Liver (tissue), 9 donors: Measurements from ENCODE around the gene HAVCR1. TPM values are rescaled to one million over a fixed set of nuclear protein-coding genes. Genes with fewer than 3 reads are reported as not detected.
"Not testable (repeated sequence)": the region's sequence is repeated elsewhere in the genome, so short reads cannot be mapped to it uniquely, and the experiment has no call there.

ENCODE experiments used
- DNase-seq: peaks from one replicate; pipeline ENCODE4 v3.0.0-alpha.2; 2017; ENCODE audit warnings: low spot score
- H3K27ac ChIP-seq, 2 donors: one replicate each; pipeline ENCODE4 v1.7.0; 2013; ENCODE audit warnings: inconsistent platforms in 2 of 2, low read length in 2 of 2, control low read depth in 1 of 2, low read depth in 1 of 2, mild to moderate bottlenecking in 1 of 2
- H3K27me3 ChIP-seq, 4 donors: one replicate each; pipeline versions ENCODE4 v1.6.1 to v1.7.0; 2013; ENCODE audit warnings: low read length in 3 of 4, inconsistent platforms in 1 of 4, mild to moderate bottlenecking in 1 of 4, moderate library complexity in 1 of 4; ENCODE audit not compliant: control insufficient read depth in 4 of 4, insufficient read depth in 4 of 4
- H3K36me3 ChIP-seq, 4 donors: one replicate each; pipeline versions ENCODE4 v1.6.1 to v1.7.0; 2013; ENCODE audit warnings: low read length in 3 of 4, mild to moderate bottlenecking in 3 of 4, low read depth in 1 of 4, moderate library complexity in 1 of 4; ENCODE audit not compliant: control insufficient read depth in 4 of 4, insufficient read depth in 3 of 4
- H3K4me1 ChIP-seq, 4 donors: one replicate each; pipeline versions ENCODE4 v1.6.1 to v1.7.0; 2013; ENCODE audit warnings: low read length in 3 of 4, mild to moderate bottlenecking in 3 of 4, moderate library complexity in 1 of 4; ENCODE audit not compliant: control insufficient read depth in 4 of 4, insufficient read depth in 4 of 4
- H3K4me3 ChIP-seq, 3 donors: one replicate each; pipeline versions ENCODE4 v1.6.1 to v1.7.0; 2013; ENCODE audit warnings: low read length in 3 of 3, control low read depth in 1 of 3, low read depth in 1 of 3, mild to moderate bottlenecking in 1 of 3
- H3K9ac ChIP-seq, 2 donors: one replicate each; pipeline ENCODE4 v1.7.0; 2013; ENCODE audit warnings: low read length in 2 of 2, mild to moderate bottlenecking in 2 of 2, moderate library complexity in 2 of 2, control low read depth in 1 of 2, low read depth in 1 of 2
- H3K9me3 ChIP-seq, 4 donors: one replicate each; pipeline versions ENCODE4 v1.6.1 to v1.7.0; 2013; ENCODE audit warnings: low read length in 3 of 4; ENCODE audit not compliant: control insufficient read depth in 4 of 4
- JUND ChIP-seq, 2 donors: IDR thresholded peaks; 2 replicates each; pipeline ENCODE4 v1.6.1; 2016; ENCODE audit warnings: antibody characterized with exemption in 2 of 2
- NR2F2 ChIP-seq: IDR thresholded peaks from 2 replicates; pipeline ENCODE4 v1.6.1; 2016; ENCODE audit warnings: antibody characterized with exemption
- RAD21 ChIP-seq, 2 donors: IDR thresholded peaks; 2 replicates each; pipeline ENCODE4 v1.6.1; 2016; ENCODE audit warnings: antibody characterized with exemption in 2 of 2, mild to moderate bottlenecking in 2 of 2
- TAF1 ChIP-seq: conservative IDR thresholded peaks from 2 replicates; pipeline ENCODE4 v1.6.1; 2016; ENCODE audit warnings: antibody characterized with exemption, mild to moderate bottlenecking
- YY1 ChIP-seq: IDR thresholded peaks from 2 replicates; pipeline ENCODE4 v1.6.1; 2016; ENCODE audit warnings: antibody characterized with exemption, mild to moderate bottlenecking
- WGBS: extraction: QIAGEN DNeasy Blood & Tissue Kit; methylation state at CpG from one replicate; pipeline ENCODE4 v1.1.7; 2013; 5-methylcytosine and 5-hydroxymethylcytosine counted together
- polyA plus RNA-seq, 2 donors: library from polyadenylated mRNA; stranded (reverse) in 1 of 2; unstranded in 1 of 2; fragments of 200-250 nt in 1 of 2; fragments of >200 nt in 1 of 2; fragmentation: Nextera tagmentation in 1 of 2; extraction: Ambion mirVana in 1 of 2; gene quantifications; one replicate each; pipeline versions ENCODE4 v1.2.1 to v1.2.3, GENCODE V29; 2013 to 2015
- total RNA-seq, 2 donors: library from RNA; depleted of rRNA; stranded (reverse); fragments of >200 nt; gene quantifications; one replicate each; pipeline ENCODE4 v1.2.3, GENCODE V29; 2014
- TF ChIP-seq, protein P1 (sequence below): fragments of 150-350 bp; IDR thresholded peaks from 2 replicates; pipeline ENCODE4 v1.5.1; 2017; ENCODE audit warnings: improper control_type of control experiment, low read depth, low read length; ENCODE audit not compliant: missing input control
- TF ChIP-seq, protein P2 (sequence below): IDR thresholded peaks from 2 replicates; pipeline ENCODE4 v1.6.1; 2016; ENCODE audit warnings: antibody characterized with exemption, mild to moderate bottlenecking
- donor health status: healthy.
- donor health status: healthy.
- donor health status: healthy.
- donor health status: healthy.
- donor health status: healthy.

The HAVCR1 gene
- total and polyA plus RNA-seq, 4 donors: 0.07 to 2.8 (median 0.17) TPM; not detected in 1

DNA sequence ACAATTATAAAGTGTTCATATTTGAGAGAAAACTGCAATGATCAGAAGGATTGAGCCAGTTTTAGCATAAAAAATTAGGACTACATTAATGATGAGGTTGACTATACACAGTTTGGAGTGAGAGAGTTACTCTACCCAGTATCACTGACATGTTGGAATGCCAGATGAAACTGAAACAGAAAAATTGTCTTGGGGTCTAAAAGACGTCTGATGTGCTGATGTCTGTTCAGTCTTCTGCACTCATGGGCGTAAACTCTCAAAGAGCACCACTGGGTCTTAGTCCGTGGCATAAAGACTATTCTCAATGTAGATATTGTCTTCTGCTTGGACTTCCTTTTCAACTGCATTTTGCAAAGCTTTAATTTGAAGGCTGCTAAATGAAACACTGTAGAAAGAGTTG, 29.5 kb downstream of the HAVCR1 start:
- no peak for TF ChIP-seq JUND (IDR thresholded peaks at IDR 0.05)
- no peak overlapping the region for H3K9ac ChIP-seq
- no peaks in the 10 kb centered on the region for H3K9me3 ChIP-seq
- WGBS: 74% methylated on average over 3 of the region's 3 CpGs
- H3K4me3 ChIP-seq: no peak overlapping the region
- DNase-seq: no peak
- H3K27ac ChIP-seq: no peak overlapping the region
- H3K4me1 ChIP-seq: no peaks in the 10 kb centered on the region
- no peaks in the 10 kb centered on the region for H3K27me3 ChIP-seq
- H3K36me3 ChIP-seq: no peaks in the 10 kb centered on the region

DNA sequence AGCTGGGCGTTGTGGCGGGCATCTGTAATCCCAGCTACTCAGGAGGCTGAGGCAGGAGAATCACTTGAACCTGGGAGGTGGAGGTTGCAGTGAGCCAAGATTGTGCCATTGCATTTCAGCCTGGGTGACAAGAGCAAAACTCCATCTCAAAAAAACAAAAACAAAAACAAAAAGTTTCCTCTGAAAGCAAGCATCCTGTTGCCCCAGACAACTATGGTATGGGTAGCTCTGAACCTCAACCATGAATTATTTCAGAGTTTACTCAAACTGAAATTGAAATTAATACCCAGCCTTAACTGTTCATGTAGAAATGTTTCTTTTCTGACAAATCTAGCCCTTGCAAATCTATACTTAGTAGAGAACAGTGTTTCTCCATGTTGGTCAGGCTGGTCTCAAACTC, 31.3 kb downstream of the HAVCR1 start:
- H3K4me3 ChIP-seq, H3K36me3 ChIP-seq, DNase-seq, H3K27ac ChIP-seq, H3K4me1 ChIP-seq, H3K9ac ChIP-seq, H3K27me3 ChIP-seq, H3K9me3 ChIP-seq: not testable (repeated sequence)
- 81% methylated on average over 2 of the region's 2 CpGs for whole genome bisulfite sequencing

DNA sequence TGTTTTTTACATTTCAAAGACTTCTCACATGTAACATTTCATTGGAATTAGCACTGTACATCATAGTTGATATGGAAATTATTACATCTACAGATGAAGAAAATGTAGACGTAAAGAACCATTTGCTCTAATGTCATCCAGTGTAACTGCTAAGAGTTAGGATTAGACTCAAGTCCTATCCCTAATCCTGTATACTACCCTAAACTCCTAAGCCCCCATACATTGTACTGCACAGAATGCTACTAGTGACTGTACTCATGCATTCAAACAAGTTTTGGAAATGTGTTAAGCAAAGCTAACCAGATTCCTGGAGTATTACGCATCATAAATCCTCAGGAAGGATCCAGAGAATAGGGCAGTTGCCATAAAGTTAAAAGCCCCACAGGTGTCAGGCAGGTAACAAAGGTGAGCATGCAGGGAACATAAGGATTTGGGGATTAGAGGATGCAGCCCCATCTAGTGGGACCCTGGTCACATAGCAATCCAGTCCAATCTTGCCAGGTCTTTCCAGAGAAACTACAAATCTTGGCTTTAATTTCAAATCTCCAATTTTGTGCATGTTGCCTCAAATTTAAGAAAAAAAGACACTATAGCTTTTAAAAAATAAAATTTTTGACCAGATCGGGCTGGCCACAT, 32.0 kb downstream of the HAVCR1 start:
- TF ChIP-seq RAD21 (IDR thresholded peaks at IDR 0.05): peak; percentile 64 to 78
- TF ChIP-seq TAF1: no peak
- TF ChIP-seq, protein P1, sequence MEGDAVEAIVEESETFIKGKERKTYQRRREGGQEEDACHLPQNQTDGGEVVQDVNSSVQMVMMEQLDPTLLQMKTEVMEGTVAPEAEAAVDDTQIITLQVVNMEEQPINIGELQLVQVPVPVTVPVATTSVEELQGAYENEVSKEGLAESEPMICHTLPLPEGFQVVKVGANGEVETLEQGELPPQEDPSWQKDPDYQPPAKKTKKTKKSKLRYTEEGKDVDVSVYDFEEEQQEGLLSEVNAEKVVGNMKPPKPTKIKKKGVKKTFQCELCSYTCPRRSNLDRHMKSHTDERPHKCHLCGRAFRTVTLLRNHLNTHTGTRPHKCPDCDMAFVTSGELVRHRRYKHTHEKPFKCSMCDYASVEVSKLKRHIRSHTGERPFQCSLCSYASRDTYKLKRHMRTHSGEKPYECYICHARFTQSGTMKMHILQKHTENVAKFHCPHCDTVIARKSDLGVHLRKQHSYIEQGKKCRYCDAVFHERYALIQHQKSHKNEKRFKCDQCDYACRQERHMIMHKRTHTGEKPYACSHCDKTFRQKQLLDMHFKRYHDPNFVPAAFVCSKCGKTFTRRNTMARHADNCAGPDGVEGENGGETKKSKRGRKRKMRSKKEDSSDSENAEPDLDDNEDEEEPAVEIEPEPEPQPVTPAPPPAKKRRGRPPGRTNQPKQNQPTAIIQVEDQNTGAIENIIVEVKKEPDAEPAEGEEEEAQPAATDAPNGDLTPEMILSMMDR: peak; percentile 56
- Histone ChIP-seq H3K36me3 (no peaks in the 10 kb centered on the region), H3K27me3 (no peaks in the 10 kb centered on the region), H3K4me1 (no peaks in the 10 kb centered on the region), H3K27ac (no peak overlapping the region), H3K9me3 (no peaks in the 10 kb centered on the region), H3K4me3 (no peak overlapping the region), H3K9ac (no peak overlapping the region)
- WGBS: 64% methylated on average over 3 of the region's 3 CpGs
- DNase-seq: no peak

DNA sequence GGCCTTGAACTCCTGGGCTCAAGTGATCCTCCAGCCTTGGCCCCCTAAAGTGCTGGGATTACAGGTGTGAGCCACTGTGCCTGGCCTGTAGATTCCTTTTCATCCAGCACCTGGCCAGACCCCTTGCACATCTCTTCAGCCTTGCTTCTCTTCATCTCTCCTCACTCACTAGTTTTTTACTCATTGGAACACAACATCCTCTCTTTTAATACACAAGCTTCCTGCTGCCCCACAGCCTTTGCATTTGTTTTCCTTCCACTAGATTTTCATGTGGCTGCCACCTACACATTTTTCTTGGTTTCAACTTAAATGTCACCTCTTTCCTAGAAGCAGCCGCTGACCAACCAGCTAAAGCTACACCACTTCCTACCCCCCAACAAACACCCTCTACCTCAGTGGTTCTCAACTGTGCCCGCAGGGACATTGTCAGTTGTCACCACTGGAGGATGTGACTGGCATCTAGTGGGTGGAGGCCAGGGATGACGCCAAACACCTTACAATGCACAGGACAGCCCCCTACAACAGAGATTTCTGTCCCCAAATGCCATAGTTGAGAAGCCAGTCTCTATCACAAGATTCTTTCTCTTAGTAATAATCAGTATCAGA, 33.7 kb downstream of the HAVCR1 start:
- WGBS: 85% methylated on average over 3 of the region's 3 CpGs
- Histone ChIP-seq H3K9ac (no peak overlapping the region), H3K9me3 (no peaks in the 10 kb centered on the region)

More for the DNA sequence above, 33.7 kb downstream of the HAVCR1 start:
- H3K27ac ChIP-seq: no peak overlapping the region
- H3K4me1 ChIP-seq: no peaks in the 10 kb centered on the region
- no peaks in the 10 kb centered on the region for H3K27me3 ChIP-seq
- DNase-seq: no peak
- TF ChIP-seq, protein P2, sequence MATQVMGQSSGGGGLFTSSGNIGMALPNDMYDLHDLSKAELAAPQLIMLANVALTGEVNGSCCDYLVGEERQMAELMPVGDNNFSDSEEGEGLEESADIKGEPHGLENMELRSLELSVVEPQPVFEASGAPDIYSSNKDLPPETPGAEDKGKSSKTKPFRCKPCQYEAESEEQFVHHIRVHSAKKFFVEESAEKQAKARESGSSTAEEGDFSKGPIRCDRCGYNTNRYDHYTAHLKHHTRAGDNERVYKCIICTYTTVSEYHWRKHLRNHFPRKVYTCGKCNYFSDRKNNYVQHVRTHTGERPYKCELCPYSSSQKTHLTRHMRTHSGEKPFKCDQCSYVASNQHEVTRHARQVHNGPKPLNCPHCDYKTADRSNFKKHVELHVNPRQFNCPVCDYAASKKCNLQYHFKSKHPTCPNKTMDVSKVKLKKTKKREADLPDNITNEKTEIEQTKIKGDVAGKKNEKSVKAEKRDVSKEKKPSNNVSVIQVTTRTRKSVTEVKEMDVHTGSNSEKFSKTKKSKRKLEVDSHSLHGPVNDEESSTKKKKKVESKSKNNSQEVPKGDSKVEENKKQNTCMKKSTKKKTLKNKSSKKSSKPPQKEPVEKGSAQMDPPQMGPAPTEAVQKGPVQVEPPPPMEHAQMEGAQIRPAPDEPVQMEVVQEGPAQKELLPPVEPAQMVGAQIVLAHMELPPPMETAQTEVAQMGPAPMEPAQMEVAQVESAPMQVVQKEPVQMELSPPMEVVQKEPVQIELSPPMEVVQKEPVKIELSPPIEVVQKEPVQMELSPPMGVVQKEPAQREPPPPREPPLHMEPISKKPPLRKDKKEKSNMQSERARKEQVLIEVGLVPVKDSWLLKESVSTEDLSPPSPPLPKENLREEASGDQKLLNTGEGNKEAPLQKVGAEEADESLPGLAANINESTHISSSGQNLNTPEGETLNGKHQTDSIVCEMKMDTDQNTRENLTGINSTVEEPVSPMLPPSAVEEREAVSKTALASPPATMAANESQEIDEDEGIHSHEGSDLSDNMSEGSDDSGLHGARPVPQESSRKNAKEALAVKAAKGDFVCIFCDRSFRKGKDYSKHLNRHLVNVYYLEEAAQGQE: no peak
- no peak for TF ChIP-seq NR2F2
- no peak for TF ChIP-seq RAD21 (IDR thresholded peaks at IDR 0.05)
- TF ChIP-seq YY1: no peak
- no peak overlapping the region for H3K4me3 ChIP-seq
- no peaks in the 10 kb centered on the region for H3K36me3 ChIP-seq
